DOHH2 (cell line): ENCODE measurements around the gene MED28.

Source experiments
- H3F3A ChIP-seq: fragments of 200-600 bp; sonication (generic), shearing (Covaris generic); 2 replicates; pipeline ENCODE4 v1.6.0; 2016; ENCODE audit warnings: antibody characterized with exemption, mild to moderate bottlenecking; ENCODE audit not compliant: control insufficient read depth, insufficient read depth
- H3K27ac ChIP-seq: fragments of 200-600 bp; sonication (generic); 2 replicates; pipeline ENCODE4 v1.5.1; 2014; ENCODE audit warnings: low read depth, mild to moderate bottlenecking, low read length, moderate library complexity
- H3K27me3 ChIP-seq: fragments of 200-600 bp; sonication (generic); 2 replicates; pipeline ENCODE4 v1.6.1; 2014; ENCODE audit warnings: mild to moderate bottlenecking, low read length, mixed read lengths; ENCODE audit not compliant: control insufficient read depth
- H3K36me3 ChIP-seq: fragments of 200-600 bp; sonication (generic); 2 replicates; pipeline ENCODE4 v1.6.1; 2014; ENCODE audit warnings: mild to moderate bottlenecking, low read length, moderate library complexity, mixed read lengths; ENCODE audit not compliant: control insufficient read depth
- H3K4me1 ChIP-seq: fragments of 200-600 bp; sonication (generic); 2 replicates; pipeline ENCODE4 v1.6.1; 2014; ENCODE audit warnings: mild to moderate bottlenecking, low read length, mixed read lengths; ENCODE audit not compliant: control insufficient read depth
- H3K4me2 ChIP-seq: fragments of 200-600 bp; sonication (generic); 2 replicates; pipeline ENCODE4 v1.6.0; 2014; ENCODE audit warnings: mild to moderate bottlenecking, low read length, moderate library complexity
- H3K4me3 ChIP-seq: fragments of 200-600 bp; sonication (generic); 2 replicates; pipeline ENCODE4 v1.5.1; 2014; ENCODE audit warnings: mild to moderate bottlenecking, low read length, mixed read lengths
- H3K79me2 ChIP-seq: fragments of 200-600 bp; sonication (generic); 2 replicates; pipeline ENCODE4 v1.6.1; 2014; ENCODE audit warnings: mild to moderate bottlenecking, low read length, mixed read lengths; ENCODE audit not compliant: control insufficient read depth
- H3K9me2 ChIP-seq: fragments of 200-600 bp; sonication (generic); replicated peaks from 2 replicates; pipeline ENCODE4 v1.6.1; 2014; ENCODE audit warnings: mild to moderate bottlenecking, low read length, mixed read lengths; ENCODE audit not compliant: control insufficient read depth
- H3K9me3 ChIP-seq: fragments of 200-600 bp; sonication (generic); 2 replicates; pipeline ENCODE4 v1.6.1; 2014; ENCODE audit warnings: antibody characterized with exemption, low read length, mixed read lengths; ENCODE audit not compliant: control insufficient read depth, insufficient read depth
- H4K20me1 ChIP-seq: fragments of 200-600 bp; sonication (generic); 2 replicates; pipeline ENCODE4 v1.6.0; 2014; ENCODE audit warnings: low read depth, mild to moderate bottlenecking, antibody characterized with exemption, low read length, moderate library complexity; ENCODE audit not compliant: control insufficient read depth, insufficient read depth
- CTCF ChIP-seq: fragments of 200-600 bp; sonication (generic); IDR thresholded peaks from one replicate; pipeline ENCODE4 v1.5.1; 2014; ENCODE audit warnings: antibody characterized with exemption, mild to moderate bottlenecking, low read depth, low read length; ENCODE audit not compliant: poor library complexity, severe bottlenecking
- EZH2phosphoT487 ChIP-seq: fragments of 200-600 bp; sonication (generic); IDR thresholded peaks from 2 replicates; pipeline ENCODE4 v1.6.1; 2017; ENCODE audit warnings: borderline replicate concordance, mild to moderate bottlenecking, antibody characterized with exemption, low read length, moderate library complexity, mixed read lengths

Gene MED28

GRCh38 chr4:17587094-17587822, 27.2 kb upstream of the MED28 start:
- no peak overlapping the region for H3K4me3 ChIP-seq
- H3K27ac ChIP-seq, result no peak overlapping the region
- H3K9me2 ChIP-seq, result no peaks in the 10 kb centered on the region
- H3K79me2 ChIP-seq, result peaks cover 33% of the 10 kb centered on the region
- H3K4me2 ChIP-seq, result no peak overlapping the region
- peaks cover 12% of the 10 kb centered on the region for H3F3A ChIP-seq
- TF ChIP-seq EZH2phosphoT487, result no peak
- TF ChIP-seq CTCF, result no peak
- H3K27me3 ChIP-seq, result no peaks in the 10 kb centered on the region
- H3K9me3 ChIP-seq, result no peaks in the 10 kb centered on the region
- peaks cover 27% of the 10 kb centered on the region for H3K4me1 ChIP-seq
- no peaks in the 10 kb centered on the region for H4K20me1 ChIP-seq
- peaks cover 92% of the 10 kb centered on the region for H3K36me3 ChIP-seq

- Histone ChIP-seq H3K36me3 (peaks cover 88% of the 10 kb centered on the region), H3K79me2 (peaks cover 42% of the 10 kb centered on the region), H3K27ac (peak overlapping the region; percentile 23; the same call in 1 of the 2 replicates), H3F3A (peaks cover 28% of the 10 kb centered on the region), H3K4me1 (peaks cover 47% of the 10 kb centered on the region), H3K4me3 (no peak overlapping the region), H3K27me3 (no peaks in the 10 kb centered on the region), H3K4me2 (no peak overlapping the region), H3K9me3 (no peaks in the 10 kb centered on the region), H4K20me1 (no peaks in the 10 kb centered on the region), H3K9me2 (no peaks in the 10 kb centered on the region)
- TF ChIP-seq EZH2phosphoT487 (no peak), CTCF (no peak)
Observed at GRCh38 chr4:17589355-17589754, 25.1 kb upstream of the MED28 start.

GRCh38 chr4:17595471-17596005, 18.9 kb upstream of the MED28 start:
- TF ChIP-seq CTCF (no peak), EZH2phosphoT487 (no peak)
- H3K4me3 ChIP-seq, result peak overlapping the region; percentile 71
- peaks cover 84% of the 10 kb centered on the region for H3K36me3 ChIP-seq
- H4K20me1 ChIP-seq, result no peaks in the 10 kb centered on the region
- no peaks in the 10 kb centered on the region for H3K27me3 ChIP-seq
- peaks cover 68% of the 10 kb centered on the region for H3K4me1 ChIP-seq
- H3K9me2 ChIP-seq, result no peaks in the 10 kb centered on the region
- H3K79me2 ChIP-seq, result peaks cover 48% of the 10 kb centered on the region
- H3F3A ChIP-seq, result peaks cover 47% of the 10 kb centered on the region
- peak overlapping the region; percentile 96 for H3K27ac ChIP-seq
- no peaks in the 10 kb centered on the region for H3K9me3 ChIP-seq
- peak overlapping the region; percentile 95 for H3K4me2 ChIP-seq
